ENCODE data around the gene PIGP. TPM values are rescaled to one million over a fixed set of nuclear protein-coding genes. Genes with fewer than 3 reads are reported as not detected.
"Not testable (repeated sequence)": the region's sequence is repeated elsewhere in the genome, so short reads cannot be mapped to it uniquely, and the experiment has no call there.

PIGP gene
- total RNA-seq, 4 donors from 2014 or later = 21.8 to 31.8 (median 25.5) TPM

DNA sequence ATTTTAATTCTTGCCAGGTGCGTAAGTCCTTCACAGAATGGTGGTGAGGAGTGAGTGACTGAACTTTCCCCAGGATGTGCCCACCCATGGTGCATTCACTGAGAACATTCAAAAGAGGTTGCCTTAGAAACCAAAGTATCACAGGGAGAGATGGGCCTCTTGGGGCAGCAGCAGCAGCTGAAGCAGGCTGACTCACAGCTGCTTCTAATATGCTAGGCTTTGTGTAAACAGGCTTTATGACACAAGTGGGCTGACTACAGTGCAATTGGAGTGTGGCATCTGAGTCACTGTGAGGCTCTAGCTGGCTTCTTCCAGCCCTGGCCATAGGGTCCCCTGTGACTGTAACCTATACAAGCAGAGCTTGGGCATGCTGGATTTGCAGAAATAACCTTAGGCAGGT lies 12.6 kb downstream of the PIGP start:
- peak in 1 of 2 donors; percentile 41 for DNase-seq

GRCh38 chr21:37059181-37059580 lies 13.7 kb downstream of the PIGP start:
- H3K36me3 ChIP-seq = no peaks in the 10 kb centered on the region
- in situ Hi-C loops (cut with MboI; ENCODE audit: low sequenced_read_pairs in 4 of 4) = no loop called here
- DNase-seq (no peak), ATAC-seq (no peak)
- no peaks in the 10 kb centered on the region for H3K9me3 ChIP-seq
- no peaks in the 10 kb centered on the region for H3K27me3 ChIP-seq
- no peaks in the 10 kb centered on the region for H3K4me1 ChIP-seq
- no peak overlapping the region for H3K4me3 ChIP-seq
- TF ChIP-seq POLR2A (IDR thresholded peaks at IDR 0.05) = no peak
- TF ChIP-seq CTCF (IDR thresholded peaks at IDR 0.05 in 4 of 5, conservative IDR thresholded peaks at IDR 0.05 in 1 of 5) = no peak
- intact Hi-C loops (cut with DNase I; ENCODE audit: low total_unique reads) = no loop called here
- no peak overlapping the region for H3K27ac ChIP-seq

More for the DNA sequence above, 12.6 kb downstream of the PIGP start:
- Histone ChIP-seq H3K27me3 (no peaks in the 10 kb centered on the region), H3K36me3 (peaks cover 0 to 8% of the 10 kb centered on the region in 2 donors), H3K27ac (no peak overlapping the region), H3K4me1 (no peaks in the 10 kb centered on the region), H3K9me3 (no peaks in the 10 kb centered on the region), H3K4me3 (no peak overlapping the region)
- intact Hi-C loops (cut with DNase I; ENCODE audit: low total_unique reads) (no loop called here), in situ Hi-C loops (cut with MboI; ENCODE audit: low sequenced_read_pairs in 4 of 4) (no loop called here)
- peak; percentile 75 to 81 for ATAC-seq
- TF ChIP-seq CTCF (IDR thresholded peaks at IDR 0.05 in 4 of 5, conservative IDR thresholded peaks at IDR 0.05 in 1 of 5) (no peak), POLR2A (IDR thresholded peaks at IDR 0.05) (no peak)

GRCh38 chr21:37058261-37058660 lies 14.6 kb downstream of the PIGP start:
- no peaks in the 10 kb centered on the region for H3K27me3 ChIP-seq
- TF ChIP-seq CTCF (IDR thresholded peaks at IDR 0.05 in 4 of 5, conservative IDR thresholded peaks at IDR 0.05 in 1 of 5) (no peak), POLR2A (IDR thresholded peaks at IDR 0.05) (no peak)
- no peak overlapping the region for H3K4me3 ChIP-seq
- no peaks in the 10 kb centered on the region for H3K36me3 ChIP-seq
- H3K9me3 ChIP-seq = no peaks in the 10 kb centered on the region
- in situ Hi-C loops (cut with MboI; ENCODE audit: low sequenced_read_pairs in 4 of 4) (no loop called here), intact Hi-C loops (cut with DNase I; ENCODE audit: low total_unique reads) (no loop called here)
- no peak for DNase-seq
- H3K27ac ChIP-seq = no peak overlapping the region
- no peak for ATAC-seq
- no peaks in the 10 kb centered on the region for H3K4me1 ChIP-seq

DNA sequence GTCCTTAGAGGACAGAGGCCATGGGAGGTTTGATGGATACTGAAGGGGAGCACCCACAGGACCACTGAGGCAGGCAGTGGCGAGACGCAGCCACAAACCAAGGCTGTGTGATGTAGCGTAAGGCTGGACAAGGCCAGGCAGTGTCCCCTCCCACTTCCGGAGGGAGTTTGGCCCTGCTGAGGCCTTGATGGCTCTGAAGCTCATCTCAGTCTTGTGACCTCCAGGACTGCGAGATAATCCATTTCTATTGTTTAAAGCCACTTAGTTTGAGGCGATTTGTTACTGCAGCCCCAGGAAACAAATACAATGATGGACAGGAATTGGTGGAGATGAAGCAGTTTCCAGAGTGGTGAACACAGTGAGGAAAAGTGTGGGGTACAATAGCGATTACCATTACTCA lies 15.3 kb downstream of the PIGP start:
- Histone ChIP-seq H3K9me3 (no peaks in the 10 kb centered on the region), H3K4me3 (no peak overlapping the region), H3K4me1 (no peaks in the 10 kb centered on the region), H3K36me3 (no peaks in the 10 kb centered on the region), H3K27ac (no peak overlapping the region), H3K27me3 (no peaks in the 10 kb centered on the region)
- no peak for TF ChIP-seq CTCF (IDR thresholded peaks at IDR 0.05 in 4 of 5, conservative IDR thresholded peaks at IDR 0.05 in 1 of 5)
- no peak for TF ChIP-seq POLR2A (IDR thresholded peaks at IDR 0.05)
- in situ Hi-C loops (cut with MboI; ENCODE audit: low sequenced_read_pairs in 4 of 4) (no loop called here), intact Hi-C loops (cut with DNase I; ENCODE audit: low total_unique reads) (no loop called here)
- no peak for ATAC-seq
- no peak for DNase-seq

DNA sequence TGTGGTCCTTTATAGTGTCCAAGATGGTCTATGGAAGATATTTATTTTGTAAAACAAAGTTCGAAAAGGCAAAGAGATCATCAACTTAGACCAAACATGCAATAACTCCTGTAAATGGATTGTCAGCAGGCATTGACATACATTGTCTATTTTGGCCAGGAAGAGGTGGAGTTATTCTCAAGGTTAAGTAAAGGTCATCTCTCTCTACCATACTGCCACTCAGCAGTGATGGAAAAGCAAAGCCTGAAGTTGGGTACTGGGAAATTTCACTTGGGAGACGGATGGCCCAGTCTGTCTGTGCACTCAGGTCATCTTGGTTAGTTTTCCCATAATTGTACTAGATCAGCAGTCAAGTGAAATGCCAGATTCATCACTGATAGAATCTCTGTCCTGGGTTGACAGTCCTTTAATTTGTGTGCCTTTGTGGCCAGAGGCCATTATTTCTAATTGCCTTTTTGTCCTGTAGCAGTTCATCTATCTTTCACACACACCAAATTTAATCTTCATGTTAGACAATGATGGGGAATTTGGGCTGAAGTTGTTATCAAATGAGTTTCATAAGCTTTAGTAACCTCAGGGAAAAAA lies 17.5 kb downstream of the PIGP start:
- ATAC-seq (no peak), DNase-seq (no peak)
- H3K4me3 ChIP-seq = no peak overlapping the region
- no peaks in the 10 kb centered on the region for H3K9me3 ChIP-seq
- in situ Hi-C loops (cut with MboI; ENCODE audit: low sequenced_read_pairs in 4 of 4) (no loop called here), intact Hi-C loops (cut with DNase I; ENCODE audit: low total_unique reads) (no loop called here)
- TF ChIP-seq POLR2A (IDR thresholded peaks at IDR 0.05) = no peak
- no peak for TF ChIP-seq CTCF (IDR thresholded peaks at IDR 0.05 in 4 of 5, conservative IDR thresholded peaks at IDR 0.05 in 1 of 5)
- no peak overlapping the region for H3K27ac ChIP-seq
- H3K36me3 ChIP-seq = no peaks in the 10 kb centered on the region
- no peaks in the 10 kb centered on the region for H3K4me1 ChIP-seq
- no peaks in the 10 kb centered on the region for H3K27me3 ChIP-seq

DNA sequence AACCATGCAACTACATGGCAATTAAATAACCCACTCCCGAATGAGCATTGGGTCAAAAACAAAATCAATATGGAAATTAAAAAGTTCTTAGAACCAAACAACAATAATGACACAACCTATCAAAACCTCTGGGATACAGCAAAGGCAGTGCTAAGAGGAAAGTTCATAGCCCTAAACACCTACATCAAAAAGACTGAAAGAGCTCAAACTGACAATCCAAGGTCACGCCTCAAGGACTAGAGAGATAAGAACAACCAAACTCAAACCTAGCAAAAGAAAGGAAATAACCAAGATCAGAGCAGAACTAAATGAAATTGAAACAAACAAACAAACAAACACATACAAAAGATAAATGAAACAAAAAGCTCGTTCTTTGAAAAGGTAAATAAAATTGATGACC lies 23.1 kb downstream of the PIGP start:
- H3K27me3 ChIP-seq; H3K27ac ChIP-seq; H3K4me1 ChIP-seq; DNase-seq; H3K4me3 ChIP-seq; in situ Hi-C loops (cut with MboI; ENCODE audit: low sequenced_read_pairs in 4 of 4); H3K9me3 ChIP-seq; ATAC-seq; intact Hi-C loops (cut with DNase I; ENCODE audit: low total_unique reads); H3K36me3 ChIP-seq: not testable (repeated sequence)

Measured in gastrocnemius medialis (tissue), 4 donors.